Breast epithelium (tissue), 4 donors: ENCODE results near the gene LPP. TPM values are rescaled to one million over a fixed set of nuclear protein-coding genes. Genes with fewer than 3 reads are reported as not detected.

ENCODE experiments used
- DNase-seq, 2 donors: peaks; one replicate each; pipeline ENCODE4 v3.0.0-alpha.2; 2019; ENCODE audit warnings: low spot score in 2 of 2
- H3K27ac ChIP-seq, 2 donors: fragments of 200-600 bp; sonication (generic) in 1 of 2; one replicate each; pipeline ENCODE4 v1.5.1; 2016 to 2019; ENCODE audit warnings: mild to moderate bottlenecking in 1 of 2
- H3K27me3 ChIP-seq, 2 donors: fragments of 200-600 bp; sonication (generic) in 1 of 2; one replicate each; pipeline versions ENCODE4 v1.5.1 to v1.6.0; 2017 to 2019; ENCODE audit warnings: control low read depth in 1 of 2, mild to moderate bottlenecking in 1 of 2
- H3K36me3 ChIP-seq: fragments of 200-600 bp; one replicate; pipeline ENCODE4 v1.5.1; 2019
- H3K4me1 ChIP-seq, 2 donors: fragments of 200-600 bp; sonication (generic); one replicate each; pipeline ENCODE4 v1.5.1; 2016 to 2019; ENCODE audit warnings: control low read depth in 1 of 2
- H3K4me3 ChIP-seq, 3 donors: fragments of 200-600 bp; sonication (generic); 1 replicate in 2 of 3; 2 replicates in 1 of 3; pipeline ENCODE4 v1.5.1; 2016 to 2019; ENCODE audit warnings: mild to moderate bottlenecking in 3 of 3, moderate library complexity in 2 of 3
- H3K9me3 ChIP-seq, 2 donors: fragments of 200-600 bp; sonication (generic) in 1 of 2; one replicate each; pipeline ENCODE4 v1.5.1; 2016 to 2019; ENCODE audit warnings: control low read depth in 1 of 2
- CTCF ChIP-seq, 3 donors: fragments of 450-650 bp; IDR thresholded peaks; one replicate each; pipeline ENCODE4 v1.5.1; 2016 to 2017; ENCODE audit warnings: antibody characterized with exemption in 3 of 3, mild to moderate bottlenecking in 3 of 3, moderate library complexity in 3 of 3
- POLR2A ChIP-seq: fragments of 450-650 bp; IDR thresholded peaks from one replicate; pipeline ENCODE4 v1.6.1; 2016; ENCODE audit warnings: antibody characterized with exemption, mild to moderate bottlenecking, moderate library complexity
- POLR2AphosphoS5 ChIP-seq, 3 donors: sonication (generic); formaldehyde crosslinking; IDR thresholded peaks; one replicate each; pipeline ENCODE4 v1.6.1; 2017; ENCODE audit warnings: antibody characterized with exemption in 3 of 3
- intact Hi-C: fragments of 100-400 bp; cut with DNase I; formaldehyde crosslinking; loops from one replicate; pipeline ENCODE4 v1.15.1; 2023; ENCODE audit warnings: low total_unique reads
- total RNA-seq, 3 donors: library from RNA; depleted of rRNA; stranded (reverse); fragments of >200 nt; gene quantifications; one replicate each; pipeline ENCODE4 v1.1.0, GENCODE V29; 2016

LPP gene
- total RNA-seq, 3 donors from 2014 or later = 135 to 183 (median 147) TPM

- intact Hi-C loops = no loop called here
- no peaks in the 10 kb centered on the region for H3K36me3 ChIP-seq
- TF ChIP-seq CTCF (IDR thresholded peaks at IDR 0.05) (no peak), POLR2AphosphoS5 (IDR thresholded peaks at IDR 0.05) (no peak), POLR2A (no peak)
- H3K4me1 ChIP-seq = no peaks in the 10 kb centered on the region
- no peak overlapping the region for H3K27ac ChIP-seq
- peaks cover 0 to 6% of the 10 kb centered on the region in 2 donors for H3K9me3 ChIP-seq
- no peak for DNase-seq
- H3K4me3 ChIP-seq = no peak overlapping the region
- no peaks in the 10 kb centered on the region for H3K27me3 ChIP-seq
Observed at GRCh38 chr3:188335656-188336055, 181.7 kb downstream of the LPP start.

GRCh38 chr3:188336178-188336577, 182.2 kb downstream of the LPP start:
- TF ChIP-seq POLR2AphosphoS5 (IDR thresholded peaks at IDR 0.05) (no peak), POLR2A (no peak), CTCF (IDR thresholded peaks at IDR 0.05) (no peak)

GRCh38 chr3:188337232-188337631, 183.3 kb downstream of the LPP start:
- TF ChIP-seq POLR2A (no peak), POLR2AphosphoS5 (IDR thresholded peaks at IDR 0.05) (no peak), CTCF (IDR thresholded peaks at IDR 0.05) (no peak)
- no peaks in the 10 kb centered on the region for H3K36me3 ChIP-seq
- DNase-seq = no peak
- peaks cover 0 to 6% of the 10 kb centered on the region in 2 donors for H3K9me3 ChIP-seq
- H3K27ac ChIP-seq = no peak overlapping the region
- no peaks in the 10 kb centered on the region for H3K4me1 ChIP-seq
- no peaks in the 10 kb centered on the region for H3K27me3 ChIP-seq
- intact Hi-C loops = no loop called here
- H3K4me3 ChIP-seq = no peak overlapping the region

More at GRCh38 chr3:188336178-188336577, 182.2 kb downstream of the LPP start:
- Histone ChIP-seq H3K4me1 (no peaks in the 10 kb centered on the region), H3K27me3 (no peaks in the 10 kb centered on the region), H3K9me3 (peaks cover 0 to 6% of the 10 kb centered on the region in 2 donors), H3K36me3 (no peaks in the 10 kb centered on the region), H3K27ac (no peak overlapping the region), H3K4me3 (no peak overlapping the region)
- DNase-seq = no peak
- intact Hi-C loops = no loop called here

GRCh38 chr3:188338086-188338485, 184.1 kb downstream of the LPP start:
- TF ChIP-seq POLR2A (no peak), CTCF (IDR thresholded peaks at IDR 0.05) (no peak), POLR2AphosphoS5 (IDR thresholded peaks at IDR 0.05) (no peak)
- DNase-seq = no peak
- Histone ChIP-seq H3K27ac (no peak overlapping the region), H3K9me3 (peaks cover 0 to 6% of the 10 kb centered on the region in 2 donors), H3K36me3 (no peaks in the 10 kb centered on the region), H3K4me1 (no peaks in the 10 kb centered on the region), H3K4me3 (no peak overlapping the region), H3K27me3 (no peaks in the 10 kb centered on the region)
- intact Hi-C loops = no loop called here

GRCh38 chr3:188339410-188340295, 185.7 kb downstream of the LPP start:
- intact Hi-C loops = no loop called here
- H3K4me3 ChIP-seq = no peak overlapping the region
- H3K27me3 ChIP-seq = no peaks in the 10 kb centered on the region
- H3K27ac ChIP-seq = no peak overlapping the region
- DNase-seq = no peak
- TF ChIP-seq POLR2A (no peak), CTCF (IDR thresholded peaks at IDR 0.05) (no peak), POLR2AphosphoS5 (IDR thresholded peaks at IDR 0.05) (no peak)
- no peaks in the 10 kb centered on the region for H3K4me1 ChIP-seq
- H3K36me3 ChIP-seq = no peaks in the 10 kb centered on the region
- peaks cover 0 to 6% of the 10 kb centered on the region in 2 donors for H3K9me3 ChIP-seq
